CD4-positive, alpha-beta T cell treated with Interferon gamma for 1 hour (primary cell): ENCODE measurements around the gene PSMC3.

Experiments used
- DNase-seq: peaks from one replicate; pipeline ENCODE4 v3.0.0-alpha.2; 2020

The PSMC3 gene

GRCh38 chr11:47393163-47394049, 32.8 kb downstream of the PSMC3 start:
- no peak for DNase-seq

GRCh38 chr11:47392546-47393162, 33.6 kb downstream of the PSMC3 start:
- no peak for DNase-seq

- no peak for DNase-seq
These were observed 34.4 kb downstream of the PSMC3 start for GRCh38 chr11:47391711-47392432.

DNA sequence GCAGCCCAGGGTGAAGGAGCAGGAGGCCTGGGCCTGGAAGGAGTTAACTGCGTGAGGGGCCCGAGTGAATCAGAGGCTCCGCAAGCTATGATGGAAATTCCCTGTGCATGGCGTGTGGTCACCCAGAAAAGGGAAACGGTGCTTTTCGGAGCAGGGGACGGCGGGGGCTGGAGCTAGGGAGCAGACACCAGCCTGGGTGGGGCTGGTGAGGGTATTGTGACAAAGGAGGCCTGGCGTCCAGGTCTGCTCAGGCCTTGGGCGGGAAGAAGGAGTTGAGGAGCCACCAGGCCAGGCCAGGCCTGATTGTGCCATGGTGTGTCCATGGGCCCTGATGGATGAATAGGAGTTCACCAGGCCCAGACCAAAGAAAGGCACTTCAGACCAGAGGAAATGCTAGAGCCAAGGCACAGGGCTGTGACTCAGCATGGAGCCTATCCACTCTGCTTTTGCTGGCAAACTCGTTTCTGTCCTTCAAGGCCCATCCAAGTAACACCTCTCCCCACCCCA, 35.1 kb downstream of the PSMC3 start:
- peak; percentile 79 for DNase-seq

DNA sequence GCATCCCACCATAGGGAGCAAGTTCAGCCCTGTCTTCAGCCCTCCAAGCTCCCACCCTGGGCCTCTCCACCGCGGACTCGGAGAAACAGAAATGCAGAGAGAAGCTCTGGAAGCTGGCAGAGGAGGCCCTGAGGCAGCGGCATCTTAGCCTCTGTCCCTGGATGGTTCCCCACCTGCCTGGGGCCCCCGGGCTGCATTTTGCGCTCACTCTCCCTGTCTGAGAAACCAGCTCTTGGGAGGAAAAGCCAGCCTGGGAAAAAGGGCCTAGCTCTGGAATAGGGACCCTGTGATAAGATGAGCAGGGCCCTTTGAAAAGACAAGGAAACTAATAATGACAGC, 35.8 kb downstream of the PSMC3 start:
- no peak for DNase-seq

GRCh38 chr11:47389577-47390421, 36.4 kb downstream of the PSMC3 start:
- no peak for DNase-seq

GRCh38 chr11:47388697-47389576, 37.3 kb downstream of the PSMC3 start:
- peak; percentile 36 for DNase-seq

DNA sequence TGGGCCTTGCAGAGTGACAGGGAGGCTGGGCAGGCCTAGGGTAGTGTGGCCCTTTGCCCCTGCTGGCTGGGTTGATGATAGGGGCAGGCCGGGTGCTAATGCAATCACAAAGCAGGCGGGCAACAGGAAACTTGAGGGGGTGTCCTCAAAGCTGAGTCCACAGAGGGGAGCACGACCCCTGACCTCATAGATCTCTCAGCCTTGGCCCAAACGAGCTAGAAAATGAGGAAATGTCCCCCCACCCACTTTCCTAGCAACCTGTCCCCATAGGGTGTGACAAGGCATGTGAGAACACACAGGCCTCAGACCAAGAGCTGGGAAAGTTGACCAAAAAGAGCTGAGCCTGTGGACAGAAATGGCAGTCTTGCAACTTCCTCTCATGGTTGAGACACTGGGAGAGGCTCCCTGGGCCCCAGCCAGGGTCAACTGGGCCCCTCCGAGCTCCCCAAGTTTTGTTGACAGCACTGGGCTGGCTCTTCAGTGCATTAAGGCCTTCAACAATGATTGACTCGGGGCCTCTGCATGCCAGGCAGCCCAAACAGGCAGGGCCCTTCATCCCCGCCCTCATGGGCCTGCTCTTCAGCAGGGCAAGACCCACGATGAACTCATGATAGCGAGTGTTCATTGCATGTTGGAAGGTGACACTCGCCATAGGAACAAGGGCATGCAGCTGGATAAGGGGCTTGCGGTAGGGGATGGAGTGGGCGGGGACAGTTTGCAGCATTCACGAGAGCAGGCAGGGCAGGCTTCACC, 38.1 kb downstream of the PSMC3 start:
- DNase-seq: peak; percentile 43

DNA sequence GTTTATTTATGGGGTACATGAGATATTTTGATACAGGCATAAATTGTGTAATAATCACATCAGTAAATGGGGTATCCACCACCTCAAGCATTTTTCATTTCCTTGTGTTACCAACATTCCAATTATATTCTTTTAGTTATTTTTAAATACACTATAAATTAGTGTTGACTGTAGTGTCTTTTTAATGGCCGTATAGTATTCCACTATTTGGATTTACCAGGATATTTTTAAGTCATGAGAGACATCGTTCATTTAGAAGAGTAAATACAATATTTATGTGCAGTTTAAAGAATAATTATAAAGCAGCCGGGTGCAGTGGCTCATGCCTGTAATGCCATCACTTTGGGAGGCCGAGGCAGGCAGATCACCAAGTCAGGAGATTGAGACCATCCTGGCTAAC, 41.7 kb downstream of the PSMC3 start:
- DNase-seq: no peak

- no peak for DNase-seq
These were observed 43.2 kb downstream of the PSMC3 start for GRCh38 chr11:47383071-47383470.

GRCh38 chr11:47380078-47380477, 46.2 kb downstream of the PSMC3 start:
- DNase-seq: no peak

DNA sequence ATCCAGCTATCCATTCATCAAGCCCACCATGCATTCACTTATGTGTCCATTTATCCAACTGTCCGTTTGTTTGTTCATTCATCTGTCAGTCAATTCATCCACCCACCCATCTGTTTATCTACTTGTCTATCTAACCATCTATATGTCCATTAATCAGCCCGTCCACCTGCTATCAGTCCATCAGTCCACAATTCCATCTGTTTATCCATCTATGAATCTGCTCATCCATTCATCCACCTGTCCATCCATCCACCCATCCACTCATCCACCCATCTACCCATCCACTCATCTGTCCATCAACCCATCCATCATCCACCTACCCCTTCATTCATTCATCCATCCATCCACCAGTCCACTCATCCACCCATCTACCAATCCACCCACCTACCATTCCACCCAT, 46.9 kb downstream of the PSMC3 start:
- no peak for DNase-seq

DNA sequence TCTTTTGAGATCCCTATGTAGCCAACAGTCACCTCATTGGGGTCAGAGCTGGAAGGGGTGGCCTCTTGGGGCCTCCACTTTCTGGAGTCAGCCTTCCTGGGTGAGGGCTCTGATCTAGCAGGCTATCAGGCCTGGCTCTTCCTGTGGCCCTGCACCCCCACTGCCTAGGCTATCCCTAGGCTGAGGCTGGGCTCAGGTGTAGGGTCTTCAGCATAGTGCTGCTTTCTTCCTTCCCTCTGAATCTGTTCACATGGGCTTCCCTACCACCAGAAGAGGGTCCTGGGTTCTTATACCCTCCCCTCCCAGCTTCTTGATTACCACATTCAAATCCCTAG, 47.4 kb downstream of the PSMC3 start:
- no peak for DNase-seq

- peak; percentile 81 for DNase-seq
These were observed 48.0 kb downstream of the PSMC3 start, which contains the start of gene SPI1 for GRCh38 chr11:47378010-47378835. Gene SPI1 (minus strand): TSS chr11:47378547. CDS start chr11:47378353, 194 bp downstream.

DNA sequence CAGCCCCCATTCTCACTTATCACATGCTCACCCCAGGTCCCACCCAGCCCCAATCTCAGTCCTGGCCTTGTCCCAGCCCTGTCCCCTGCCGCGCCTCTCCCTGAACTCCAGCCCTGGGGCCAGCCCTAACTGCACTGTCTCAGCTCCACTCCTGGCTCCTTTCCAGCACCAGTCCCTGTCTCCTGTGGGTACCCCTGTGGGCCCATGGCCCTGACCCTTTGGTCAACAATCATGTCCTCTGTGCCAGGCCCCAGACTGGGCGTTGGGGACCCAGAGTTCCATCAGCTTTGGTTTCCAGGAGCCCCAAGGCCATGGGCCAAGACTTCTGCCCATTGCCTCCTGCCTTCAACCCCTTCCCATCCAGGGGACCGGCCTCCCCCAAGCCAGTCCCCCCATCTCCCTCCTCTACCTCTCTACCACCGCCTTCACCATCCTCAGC, 48.6 kb downstream of the PSMC3 start:
- DNase-seq: no peak

GRCh38 chr11:47376525-47377371, 49.5 kb downstream of the PSMC3 start:
- peak; percentile 45 for DNase-seq

- DNase-seq: no peak
These were observed 50.1 kb downstream of the PSMC3 start for GRCh38 chr11:47376107-47376524.

- DNase-seq: no peak
These were observed 50.6 kb downstream of the PSMC3 start for GRCh38 chr11:47375546-47376085.

DNA sequence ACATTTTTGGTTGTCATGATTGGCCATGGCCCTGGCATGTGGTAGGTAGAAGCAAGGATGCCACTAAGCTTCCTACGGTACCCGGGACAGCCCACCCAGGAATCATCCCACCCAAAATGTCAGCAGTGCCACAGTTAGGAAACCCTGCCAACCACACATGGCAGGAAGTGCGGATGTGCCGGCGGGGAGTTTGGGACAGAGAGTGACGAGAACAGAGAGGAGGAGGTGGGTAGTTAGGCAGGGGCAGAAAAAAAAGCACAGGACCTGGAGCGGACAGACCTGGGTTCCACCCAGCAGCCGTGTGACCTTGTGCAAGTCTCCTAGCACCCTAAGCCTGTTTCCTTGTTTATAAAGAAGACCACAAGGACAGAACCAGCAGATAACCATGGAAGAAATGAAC, 51.2 kb downstream of the PSMC3 start:
- DNase-seq: no peak
